Measurements from ENCODE around the gene SEZ6L. TPM values are rescaled to one million over a fixed set of nuclear protein-coding genes. Genes with fewer than 3 reads are reported as not detected.

Gene SEZ6L
- total RNA-seq, 4 donors from 2014 or later, result 0.19 to 0.52 (median 0.22) TPM; not detected in 1

GRCh38 chr22:26214466-26214865 is 45.2 kb downstream of the SEZ6L start:
- intact Hi-C loops (cut with DNase I; ENCODE audit: low total_unique reads), result no loop called here
- 66 to 73% methylated on average over 4 of the region's 4 CpGs for whole genome bisulfite sequencing, 2 donors
- no peak for DNase-seq (ENCODE audit: low spot score in 2 of 2)
- H3K4me3 ChIP-seq (ENCODE audit: low read depth, poor library complexity, severe bottlenecking), result no peak overlapping the region
- TF ChIP-seq POLR2A (IDR thresholded peaks at IDR 0.05) (no peak), CTCF (IDR thresholded peaks at IDR 0.05) (no peak)

- intact Hi-C loops (cut with DNase I; ENCODE audit: low total_unique reads), result no loop called here
- 49 to 50% methylated on average over 7 of the region's 7 CpGs for WGBS, 2 donors
These were observed 46.5 kb downstream of the SEZ6L start for GRCh38 chr22:26215736-26216135.

GRCh38 chr22:26225207-26225606 is 55.9 kb downstream of the SEZ6L start:
- TF ChIP-seq POLR2A (IDR thresholded peaks at IDR 0.05), result no peak
- TF ChIP-seq CTCF (IDR thresholded peaks at IDR 0.05), result no peak
- DNase-seq (ENCODE audit: low spot score in 2 of 2), result peak in 1 of 2 donors; percentile 14
- no peak overlapping the region for H3K4me3 ChIP-seq (ENCODE audit: low read depth, poor library complexity, severe bottlenecking)
- intact Hi-C loops (cut with DNase I; ENCODE audit: low total_unique reads), result no loop called here
- 46 to 49% methylated on average over 5 of the region's 5 CpGs for WGBS, 2 donors

More at GRCh38 chr22:26215736-26216135, 46.5 kb downstream of the SEZ6L start:
- DNase-seq (ENCODE audit: low spot score in 2 of 2), result no peak
- no peak overlapping the region for H3K4me3 ChIP-seq (ENCODE audit: low read depth, poor library complexity, severe bottlenecking)
- TF ChIP-seq POLR2A (IDR thresholded peaks at IDR 0.05) (no peak), CTCF (IDR thresholded peaks at IDR 0.05) (no peak)

- H3K4me3 ChIP-seq (ENCODE audit: low read depth, poor library complexity, severe bottlenecking), result no peak overlapping the region
- 78 to 83% methylated on average over 7 of the region's 7 CpGs for WGBS, 2 donors
- intact Hi-C loops (cut with DNase I; ENCODE audit: low total_unique reads), result no loop called here
- DNase-seq (ENCODE audit: low spot score in 2 of 2), result peak in 1 of 2 donors; percentile 63
- TF ChIP-seq POLR2A (IDR thresholded peaks at IDR 0.05) (no peak), CTCF (IDR thresholded peaks at IDR 0.05) (no peak)
These were observed 57.5 kb downstream of the SEZ6L start for GRCh38 chr22:26226538-26227297.

GRCh38 chr22:26229910-26230309 is 60.6 kb downstream of the SEZ6L start:
- intact Hi-C loops (cut with DNase I; ENCODE audit: low total_unique reads), result no loop called here
- TF ChIP-seq CTCF (IDR thresholded peaks at IDR 0.05), result no peak
- TF ChIP-seq POLR2A (IDR thresholded peaks at IDR 0.05), result no peak
- 36 to 39% methylated on average over 4 of the region's 4 CpGs for WGBS, 2 donors
- peak in 1 of 2 donors; percentile 43 for DNase-seq (ENCODE audit: low spot score in 2 of 2)
- H3K4me3 ChIP-seq (ENCODE audit: low read depth, poor library complexity, severe bottlenecking), result no peak overlapping the region

Data from lower leg skin (tissue), 4 donors.